CD4-positive, alpha-beta T cell treated with Interleukin-6 at 100 ng/mL for 8 hours (primary cell): ENCODE results near the gene PLA2G6.

ENCODE experiments used
- DNase-seq: peaks from one replicate; pipeline ENCODE4 v3.0.0-alpha.2; 2020; ENCODE audit warnings: mixed read lengths, low spot score

The PLA2G6 gene

GRCh38 chr22:38072322-38073149, 109.1 kb downstream of the PLA2G6 start:
- DNase-seq: no peak

- DNase-seq: no peak
Observed at GRCh38 chr22:38071421-38072321, 110.0 kb downstream of the PLA2G6 start.

GRCh38 chr22:38070250-38070921, 111.2 kb downstream of the PLA2G6 start:
- no peak for DNase-seq

GRCh38 chr22:38069372-38070249, 112.0 kb downstream of the PLA2G6 start:
- DNase-seq: no peak

- DNase-seq: no peak
Observed at GRCh38 chr22:38068641-38069371, 112.8 kb downstream of the PLA2G6 start.

- no peak for DNase-seq
Observed at GRCh38 chr22:38067761-38068360, 113.8 kb downstream of the PLA2G6 start.

GRCh38 chr22:38067028-38067415, 114.6 kb downstream of the PLA2G6 start:
- DNase-seq: no peak

- DNase-seq: no peak
Observed at GRCh38 chr22:38066381-38067027, 115.1 kb downstream of the PLA2G6 start.

GRCh38 chr22:38065539-38065938, 116.1 kb downstream of the PLA2G6 start:
- DNase-seq: no peak

- DNase-seq: no peak
Observed at GRCh38 chr22:38062791-38063190, 118.8 kb downstream of the PLA2G6 start.
